HCT116 (cell line): ENCODE results near the gene PIK3CB. TPM values are rescaled to one million over a fixed set of nuclear protein-coding genes. Genes with fewer than 3 reads are reported as not detected.
A peak's percentile ranks its signal among the peaks of the same experiment; 100 is the strongest.

Experiments
- ATAC-seq: fragments of 200-7000 bp; cut with Tn5 transposase; 2 replicates; pipeline ENCODE4 v1.9.1; 2020; ENCODE audit warnings: mild to moderate bottlenecking, moderate library complexity
- BruUV-seq: library from RNA; stranded (reverse); fragments of 400-500 nt; replicated peaks from 2 replicates; lab custom pipeline; 2021; lab: Mats Ljungman, UMichigan
- CTCF ChIA-PET: fragments of 300-600 bp; sonication (Branson Sonifier 250); formaldehyde crosslinking; loops from one replicate; lab custom pipeline; 2021; ENCODE audit warnings: antibody characterized with exemption; lab: Charles Lee
- POLR2A ChIA-PET: fragments of 300-600, 350-600 bp; sonication (Branson Sonifier 250); formaldehyde crosslinking; loops from one replicate; lab custom pipeline; 2021; ENCODE audit warnings: antibody characterized with exemption; lab: Charles Lee
- RAD21 ChIA-PET, 2 experiments: fragments of 300-600 bp; sonication (Branson Sonifier 250); formaldehyde crosslinking; loops; one replicate each; lab custom pipeline; 2023; ENCODE audit warnings: low total read pairs in 2 of 2; ENCODE audit not compliant: uncharacterized antibody in 2 of 2, unreplicated experiment in 2 of 2, low non-redundant PET in 1 of 2; lab: Charles Lee
- DNase-seq: peaks from one replicate; pipeline ENCODE4 v3.0.0-alpha.2; 2010; ENCODE audit warnings: low read depth, low spot score
- H2AFZ ChIP-seq: fragments of 200-600 bp; shearing (Covaris generic), sonication (generic); 2 replicates; pipeline ENCODE4 v1.6.1; 2017; ENCODE audit warnings: low read depth, mixed run types, mixed read lengths, antibody characterized with exemption, low read length; ENCODE audit not compliant: poor library complexity, severe bottlenecking
- H3K27ac ChIP-seq: 2 replicates; pipeline ENCODE4 v1.5.1; 2012; ENCODE audit warnings: low read depth, low read length
- H3K27me3 ChIP-seq: fragments of 200-600 bp; sonication (generic); 2 replicates; pipeline ENCODE4 v1.6.1; 2016; ENCODE audit warnings: mixed run types, low read length, mixed read lengths; ENCODE audit not compliant: insufficient read depth
- H3K36me3 ChIP-seq, 2 experiments: fragments of 200-500 bp in 1 of 2; fragments of 200-600 bp in 1 of 2; sonication (Bioruptor generic) in 1 of 2; sonication (generic) in 1 of 2; 2 replicates each; pipeline versions ENCODE4 v1.5.1 to v1.6.1; 2014 to 2016; ENCODE audit warnings: low read length in 2 of 2, inconsistent platforms in 1 of 2, mixed read lengths in 1 of 2, mixed run types in 1 of 2; ENCODE audit not compliant: insufficient read depth in 2 of 2, control insufficient read depth in 1 of 2
- H3K4me1 ChIP-seq, 2 experiments: fragments of 200-600 bp in 1 of 2; sonication (generic) in 1 of 2; 2 replicates each; pipeline versions ENCODE4 v1.5.1 to v1.6.1; 2012 to 2017; ENCODE audit warnings: low read length in 2 of 2, inconsistent platforms in 1 of 2, mild to moderate bottlenecking in 1 of 2, mixed read lengths in 1 of 2, mixed run types in 1 of 2, moderate library complexity in 1 of 2; ENCODE audit not compliant: insufficient read depth in 2 of 2, control insufficient read depth in 1 of 2
- H3K4me2 ChIP-seq: fragments of 200-600 bp; sonication (generic); 2 replicates; pipeline ENCODE4 v1.6.1; 2017; ENCODE audit warnings: mixed run types, low read length, mixed read lengths
- H3K4me3 ChIP-seq, 2 experiments: fragments of 200-600 bp in 1 of 2; sonication (generic) in 1 of 2; replicated peaks in 1 of 2; 2 replicates each; pipeline ENCODE4 v1.5.1; 2011 to 2016; ENCODE audit warnings: low read length in 2 of 2, control low read depth in 1 of 2, low read depth in 1 of 2, mild to moderate bottlenecking in 1 of 2, mixed read lengths in 1 of 2, mixed run types in 1 of 2
- H3K79me2 ChIP-seq: fragments of 200-600 bp; sonication (generic); 2 replicates; pipeline ENCODE4 v1.6.1; 2017; ENCODE audit warnings: mild to moderate bottlenecking, mixed run types, low read length, moderate library complexity, mixed read lengths; ENCODE audit not compliant: insufficient read depth
- H3K9ac ChIP-seq: fragments of 200-600 bp; sonication (generic); 2 replicates; pipeline ENCODE4 v1.6.1; 2016; ENCODE audit warnings: low read length, mixed read lengths
- H3K9me2 ChIP-seq: fragments of 200-600 bp; sonication (generic), shearing (Covaris generic); 2 replicates; pipeline ENCODE4 v1.6.1; 2017; ENCODE audit warnings: mixed run types, mild to moderate bottlenecking, moderate library complexity; ENCODE audit not compliant: insufficient read depth
- H3K9me3 ChIP-seq, 2 experiments: fragments of 200-500 bp in 1 of 2; fragments of 200-600 bp in 1 of 2; sonication (Bioruptor generic) in 1 of 2; sonication (generic) in 1 of 2; 2 replicates each; pipeline ENCODE4 v1.6.1; 2014 to 2017; ENCODE audit warnings: low read length in 2 of 2, mixed read lengths in 2 of 2, inconsistent platforms in 1 of 2, low read depth in 1 of 2, mild to moderate bottlenecking in 1 of 2, mixed run types in 1 of 2, moderate library complexity in 1 of 2; ENCODE audit not compliant: control insufficient read depth in 1 of 2, insufficient read depth in 1 of 2
- H4K20me1 ChIP-seq: fragments of 200-600 bp; sonication (generic), shearing (Covaris generic); 2 replicates; pipeline ENCODE4 v1.6.1; 2017; ENCODE audit warnings: mixed run types, mild to moderate bottlenecking, moderate library complexity; ENCODE audit not compliant: insufficient read depth
- CBX3 ChIP-seq: IDR thresholded peaks from 2 replicates; pipeline ENCODE4 v1.6.1; 2012; ENCODE audit warnings: low read depth
- CEBPB ChIP-seq: IDR thresholded peaks from 2 replicates; pipeline ENCODE4 v1.6.1; 2012; ENCODE audit warnings: low read depth
- EGR1 ChIP-seq: IDR thresholded peaks from 2 replicates; pipeline ENCODE4 v1.6.1; 2012; ENCODE audit warnings: low read depth
- EZH2 ChIP-seq: fragments of 200-600 bp; sonication (generic); IDR thresholded peaks from 2 replicates; pipeline ENCODE4 v1.6.1; 2017; ENCODE audit warnings: antibody characterized with exemption, mixed run types
- EZH2phosphoT487 ChIP-seq: fragments of 200-600 bp; IDR thresholded peaks from 2 replicates; pipeline ENCODE4 v1.6.1; 2018; ENCODE audit warnings: antibody characterized with exemption, borderline replicate concordance
- JUND ChIP-seq: IDR thresholded peaks from 2 replicates; pipeline ENCODE4 v1.6.1; 2012
- POLR2AphosphoS5 ChIP-seq: IDR thresholded peaks from 2 replicates; pipeline ENCODE4 v1.6.1; 2011; ENCODE audit warnings: mild to moderate bottlenecking, low read depth, low read length, moderate library complexity
- SIN3A ChIP-seq: IDR thresholded peaks from 2 replicates; pipeline ENCODE4 v1.6.1; 2012; ENCODE audit warnings: low read depth
- SRF ChIP-seq: IDR thresholded peaks from 2 replicates; pipeline ENCODE4 v1.6.1; 2012; ENCODE audit warnings: low read depth
- TCF7L2 ChIP-seq: IDR thresholded peaks from 2 replicates; pipeline ENCODE4 v1.7.0; 2011; ENCODE audit warnings: borderline replicate concordance, inconsistent platforms; ENCODE audit not compliant: insufficient read depth, insufficient read length; ENCODE audit errors: extremely low read depth
- YY1 ChIP-seq: IDR thresholded peaks from 2 replicates; pipeline ENCODE4 v1.6.1; 2011; ENCODE audit warnings: low read length, low read depth, moderate library complexity, mild to moderate bottlenecking; ENCODE audit not compliant: insufficient replicate concordance; ENCODE audit errors: extremely low read depth
- ZFX ChIP-seq: fragments of 450-650 bp; IDR thresholded peaks from 2 replicates; pipeline ENCODE4 v1.6.1; 2017
- ZNF274 ChIP-seq: fragments of 200-500 bp; sonication (Bioruptor generic); IDR thresholded peaks from 2 replicates; pipeline ENCODE4 v1.6.1; 2014; ENCODE audit warnings: mild to moderate bottlenecking, low read depth, low read length, inconsistent platforms
- intact Hi-C: fragments of 100-400 bp; cut with micrococcal nuclease; formaldehyde crosslinking; loops from 2 replicates; pipeline ENCODE4 v1.10.0; 2022
- total RNA-seq: library from RNA; stranded (reverse); gene quantifications from one replicate; pipeline ENCODE4 v1.2.1, GENCODE V29; 2021; ENCODE audit not compliant: unreplicated experiment
- TF ChIP-seq, protein P1 (sequence below): IDR thresholded peaks from 2 replicates; pipeline ENCODE4 v1.6.1; 2012
- TF ChIP-seq, protein P2 (sequence below), 3 experiments: fragments of 200-600 bp in 1 of 3; sonication (generic) in 1 of 3; IDR thresholded peaks in 2 of 3; conservative IDR thresholded peaks in 1 of 3; 2 replicates each; pipeline ENCODE4 v1.5.1; 2012 to 2017; ENCODE audit warnings: low read depth in 2 of 3, low read length in 2 of 3, antibody characterized with exemption in 1 of 3, borderline replicate concordance in 1 of 3, control low read depth in 1 of 3, mild to moderate bottlenecking in 1 of 3, mixed read lengths in 1 of 3, mixed run types in 1 of 3, moderate library complexity in 1 of 3; ENCODE audit not compliant: insufficient read depth in 1 of 3
- TF ChIP-seq, protein P3 (sequence below): IDR thresholded peaks from 2 replicates; pipeline ENCODE4 v1.6.1; 2011; ENCODE audit warnings: mild to moderate bottlenecking, low read length, moderate library complexity; ENCODE audit not compliant: insufficient replicate concordance; ENCODE audit errors: extremely low read depth
- TF ChIP-seq, protein P4 (sequence below): IDR thresholded peaks from 2 replicates; pipeline ENCODE4 v1.6.1; 2012; ENCODE audit warnings: low read depth

PIK3CB gene
- total RNA-seq, 1 experiment from 2014 or later, result 44.3 TPM

DNA sequence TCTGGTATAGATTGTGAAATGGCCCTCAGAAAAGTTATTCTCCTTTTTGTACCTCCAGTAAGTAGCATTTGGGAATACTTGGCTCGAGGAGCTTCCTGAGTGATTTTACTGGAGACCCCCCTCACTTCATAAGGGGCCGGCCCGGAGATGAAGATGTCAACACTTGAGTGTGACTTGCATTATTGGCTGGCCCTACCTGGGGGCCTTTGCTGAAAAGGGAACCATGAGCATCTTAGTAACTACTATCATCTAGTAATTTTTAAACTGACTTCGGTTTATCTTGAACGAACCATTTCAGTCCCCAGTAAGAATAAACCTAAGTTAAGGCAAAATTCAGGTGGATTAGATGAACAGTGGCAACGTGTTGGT lies 224.8 kb downstream of the PIK3CB start:
- Histone ChIP-seq H3K27ac (no peak overlapping the region; the same call in 1 of the 2 replicates), H3K4me2 (peak overlapping the region; percentile 92)
- intact Hi-C loops, result loop anchor here (5.0 kb wide), 1 partner anchor 307 kb away; no protein-coding TSS in a partner anchor

More for the DNA sequence above, 224.8 kb downstream of the PIK3CB start:
- Histone ChIP-seq H3K9me2 (no peaks in the 10 kb centered on the region), H3K4me3 (peak overlapping the region; percentile 60 to 71), H3K4me1 (peaks cover 7 to 25% of the 10 kb centered on the region in 2 experiments), H4K20me1 (no peaks in the 10 kb centered on the region), H3K79me2 (peaks cover 31% of the 10 kb centered on the region), H2AFZ (no peak overlapping the region), H3K27me3 (no peaks in the 10 kb centered on the region), H3K9me3 (no peaks in the 10 kb centered on the region), H3K9ac (peak overlapping the region; percentile 84), H3K36me3 (no peaks in the 10 kb centered on the region)
- TSS peak; percentile 74 for BruUV-seq
- DNase-seq (no peak), ATAC-seq (no peak)
- ChIA-PET RAD21 (no interaction called here), CTCF (interaction anchor here (1.6 to 3.4 kb wide), 2 partner anchors 16 to 306 kb away, joined by 5 to 13 read pairs; partner anchors contain the start of gene CEP70), POLR2A (no interaction called here)
- TF ChIP-seq ZFX, result no peak
- no peak for TF ChIP-seq SRF
- no peak for TF ChIP-seq POLR2AphosphoS5
- no peak for TF ChIP-seq EZH2phosphoT487
- no peak for TF ChIP-seq TCF7L2
- no peak for TF ChIP-seq CBX3
- no peak for TF ChIP-seq CEBPB
- TF ChIP-seq, protein P1, sequence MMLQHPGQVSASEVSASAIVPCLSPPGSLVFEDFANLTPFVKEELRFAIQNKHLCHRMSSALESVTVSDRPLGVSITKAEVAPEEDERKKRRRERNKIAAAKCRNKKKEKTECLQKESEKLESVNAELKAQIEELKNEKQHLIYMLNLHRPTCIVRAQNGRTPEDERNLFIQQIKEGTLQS, result no peak
- TF ChIP-seq, protein P2, sequence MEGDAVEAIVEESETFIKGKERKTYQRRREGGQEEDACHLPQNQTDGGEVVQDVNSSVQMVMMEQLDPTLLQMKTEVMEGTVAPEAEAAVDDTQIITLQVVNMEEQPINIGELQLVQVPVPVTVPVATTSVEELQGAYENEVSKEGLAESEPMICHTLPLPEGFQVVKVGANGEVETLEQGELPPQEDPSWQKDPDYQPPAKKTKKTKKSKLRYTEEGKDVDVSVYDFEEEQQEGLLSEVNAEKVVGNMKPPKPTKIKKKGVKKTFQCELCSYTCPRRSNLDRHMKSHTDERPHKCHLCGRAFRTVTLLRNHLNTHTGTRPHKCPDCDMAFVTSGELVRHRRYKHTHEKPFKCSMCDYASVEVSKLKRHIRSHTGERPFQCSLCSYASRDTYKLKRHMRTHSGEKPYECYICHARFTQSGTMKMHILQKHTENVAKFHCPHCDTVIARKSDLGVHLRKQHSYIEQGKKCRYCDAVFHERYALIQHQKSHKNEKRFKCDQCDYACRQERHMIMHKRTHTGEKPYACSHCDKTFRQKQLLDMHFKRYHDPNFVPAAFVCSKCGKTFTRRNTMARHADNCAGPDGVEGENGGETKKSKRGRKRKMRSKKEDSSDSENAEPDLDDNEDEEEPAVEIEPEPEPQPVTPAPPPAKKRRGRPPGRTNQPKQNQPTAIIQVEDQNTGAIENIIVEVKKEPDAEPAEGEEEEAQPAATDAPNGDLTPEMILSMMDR (IDR thresholded peaks at IDR 0.05 in 2 of 3, conservative IDR thresholded peaks at IDR 0.05 in 1 of 3; ENCODE audit: borderline replicate concordance in 1 of 3, insufficient read depth in 1 of 3, low read depth in 2 of 3, low read length in 2 of 3), result no peak
- TF ChIP-seq EZH2, result no peak
- TF ChIP-seq EGR1, result no peak
- TF ChIP-seq, protein P3, sequence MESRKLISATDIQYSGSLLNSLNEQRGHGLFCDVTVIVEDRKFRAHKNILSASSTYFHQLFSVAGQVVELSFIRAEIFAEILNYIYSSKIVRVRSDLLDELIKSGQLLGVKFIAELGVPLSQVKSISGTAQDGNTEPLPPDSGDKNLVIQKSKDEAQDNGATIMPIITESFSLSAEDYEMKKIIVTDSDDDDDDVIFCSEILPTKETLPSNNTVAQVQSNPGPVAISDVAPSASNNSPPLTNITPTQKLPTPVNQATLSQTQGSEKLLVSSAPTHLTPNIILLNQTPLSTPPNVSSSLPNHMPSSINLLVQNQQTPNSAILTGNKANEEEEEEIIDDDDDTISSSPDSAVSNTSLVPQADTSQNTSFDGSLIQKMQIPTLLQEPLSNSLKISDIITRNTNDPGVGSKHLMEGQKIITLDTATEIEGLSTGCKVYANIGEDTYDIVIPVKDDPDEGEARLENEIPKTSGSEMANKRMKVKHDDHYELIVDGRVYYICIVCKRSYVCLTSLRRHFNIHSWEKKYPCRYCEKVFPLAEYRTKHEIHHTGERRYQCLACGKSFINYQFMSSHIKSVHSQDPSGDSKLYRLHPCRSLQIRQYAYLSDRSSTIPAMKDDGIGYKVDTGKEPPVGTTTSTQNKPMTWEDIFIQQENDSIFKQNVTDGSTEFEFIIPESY, result no peak
- no peak for TF ChIP-seq JUND
- no peak for TF ChIP-seq YY1
- no peak for TF ChIP-seq ZNF274
- TF ChIP-seq, protein P4, sequence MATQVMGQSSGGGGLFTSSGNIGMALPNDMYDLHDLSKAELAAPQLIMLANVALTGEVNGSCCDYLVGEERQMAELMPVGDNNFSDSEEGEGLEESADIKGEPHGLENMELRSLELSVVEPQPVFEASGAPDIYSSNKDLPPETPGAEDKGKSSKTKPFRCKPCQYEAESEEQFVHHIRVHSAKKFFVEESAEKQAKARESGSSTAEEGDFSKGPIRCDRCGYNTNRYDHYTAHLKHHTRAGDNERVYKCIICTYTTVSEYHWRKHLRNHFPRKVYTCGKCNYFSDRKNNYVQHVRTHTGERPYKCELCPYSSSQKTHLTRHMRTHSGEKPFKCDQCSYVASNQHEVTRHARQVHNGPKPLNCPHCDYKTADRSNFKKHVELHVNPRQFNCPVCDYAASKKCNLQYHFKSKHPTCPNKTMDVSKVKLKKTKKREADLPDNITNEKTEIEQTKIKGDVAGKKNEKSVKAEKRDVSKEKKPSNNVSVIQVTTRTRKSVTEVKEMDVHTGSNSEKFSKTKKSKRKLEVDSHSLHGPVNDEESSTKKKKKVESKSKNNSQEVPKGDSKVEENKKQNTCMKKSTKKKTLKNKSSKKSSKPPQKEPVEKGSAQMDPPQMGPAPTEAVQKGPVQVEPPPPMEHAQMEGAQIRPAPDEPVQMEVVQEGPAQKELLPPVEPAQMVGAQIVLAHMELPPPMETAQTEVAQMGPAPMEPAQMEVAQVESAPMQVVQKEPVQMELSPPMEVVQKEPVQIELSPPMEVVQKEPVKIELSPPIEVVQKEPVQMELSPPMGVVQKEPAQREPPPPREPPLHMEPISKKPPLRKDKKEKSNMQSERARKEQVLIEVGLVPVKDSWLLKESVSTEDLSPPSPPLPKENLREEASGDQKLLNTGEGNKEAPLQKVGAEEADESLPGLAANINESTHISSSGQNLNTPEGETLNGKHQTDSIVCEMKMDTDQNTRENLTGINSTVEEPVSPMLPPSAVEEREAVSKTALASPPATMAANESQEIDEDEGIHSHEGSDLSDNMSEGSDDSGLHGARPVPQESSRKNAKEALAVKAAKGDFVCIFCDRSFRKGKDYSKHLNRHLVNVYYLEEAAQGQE, result no peak
- TF ChIP-seq SIN3A, result no peak
